ENCODE results near the gene PSMD3.

The PSMD3 gene

DNA sequence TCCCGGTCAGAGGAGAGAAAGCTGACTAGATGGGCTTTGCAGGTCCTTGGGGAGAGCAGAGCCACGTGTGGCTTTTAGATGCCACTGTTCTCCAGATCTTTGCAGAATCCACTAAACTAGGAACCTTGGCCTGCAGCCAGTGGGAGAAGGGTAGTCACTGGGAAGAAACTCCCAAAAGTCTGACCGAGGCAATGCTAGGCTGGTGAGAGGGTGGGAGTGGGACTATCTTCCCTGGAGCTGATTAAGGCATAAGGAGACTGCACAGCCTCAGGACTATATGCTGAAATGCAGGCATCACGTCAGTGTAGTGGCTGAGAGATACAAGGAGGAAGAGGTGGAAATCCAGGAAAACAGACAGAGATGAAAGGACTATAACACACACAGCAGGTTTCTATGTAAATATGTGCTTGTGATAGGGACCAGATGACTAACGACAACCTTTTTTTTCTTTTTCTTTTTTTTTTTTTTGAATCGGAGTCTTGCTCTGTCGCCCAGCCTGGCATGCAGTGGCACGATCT, 20.0 kb upstream of the PSMD3 start:
- no peak for DNase-seq (ENCODE audit: low spot score)

DNA sequence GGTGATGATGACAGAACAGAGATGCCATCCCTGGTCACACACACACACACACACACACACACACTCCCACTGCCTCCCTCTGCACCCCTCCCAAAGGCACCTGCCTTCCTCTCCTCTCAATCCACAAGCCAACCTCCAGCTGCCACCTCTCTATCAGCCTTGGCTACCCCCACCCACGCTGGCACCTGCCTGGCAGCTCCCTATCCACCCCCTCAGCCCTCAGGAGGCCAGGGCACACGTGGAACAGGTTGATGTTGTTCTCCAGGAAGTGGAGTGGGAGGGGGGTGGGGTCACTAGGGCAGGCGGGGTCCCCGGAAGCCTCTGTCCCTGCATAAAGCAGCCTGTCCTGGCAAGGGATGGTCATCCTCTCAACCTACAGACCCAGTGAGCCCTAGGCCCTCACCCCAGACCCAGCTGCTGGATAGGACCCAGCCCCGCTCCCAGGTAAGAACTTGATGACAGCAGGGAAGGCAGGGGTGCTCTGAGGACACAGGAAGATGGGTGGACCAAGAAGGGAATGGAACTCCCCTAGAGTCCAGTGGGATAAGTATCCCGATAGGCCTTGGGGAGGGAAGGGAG, 17.9 kb upstream of the PSMD3 start, which contains the start of gene GSDMA:
Gene GSDMA, plus strand, starts transcription at position 363 of the 579 bp plus-strand sequence. CDS start 2,684 bp downstream, outside the sequence.
- no peak for DNase-seq (ENCODE audit: low spot score)

DNA sequence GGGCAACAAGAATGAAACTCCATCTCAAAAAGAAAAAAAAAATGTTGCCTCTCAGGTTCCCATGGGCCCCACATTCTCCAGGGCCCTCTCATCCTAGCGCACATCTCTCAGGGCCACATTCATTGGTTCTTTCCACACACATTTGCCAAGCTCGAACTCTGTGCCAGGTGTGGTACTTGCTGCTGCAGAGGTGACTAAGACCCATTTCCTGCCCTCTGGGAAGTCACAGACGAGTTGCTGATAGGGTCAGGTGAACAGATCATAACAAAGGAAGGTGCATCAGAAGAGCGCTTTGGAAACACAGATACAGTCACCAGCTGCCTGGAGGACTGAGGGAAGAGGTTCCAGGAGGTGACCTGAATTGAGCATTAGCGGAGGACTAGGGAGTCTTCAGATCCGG, 16.8 kb upstream of the PSMD3 start:
- DNase-seq (ENCODE audit: low spot score) = no peak

DNA sequence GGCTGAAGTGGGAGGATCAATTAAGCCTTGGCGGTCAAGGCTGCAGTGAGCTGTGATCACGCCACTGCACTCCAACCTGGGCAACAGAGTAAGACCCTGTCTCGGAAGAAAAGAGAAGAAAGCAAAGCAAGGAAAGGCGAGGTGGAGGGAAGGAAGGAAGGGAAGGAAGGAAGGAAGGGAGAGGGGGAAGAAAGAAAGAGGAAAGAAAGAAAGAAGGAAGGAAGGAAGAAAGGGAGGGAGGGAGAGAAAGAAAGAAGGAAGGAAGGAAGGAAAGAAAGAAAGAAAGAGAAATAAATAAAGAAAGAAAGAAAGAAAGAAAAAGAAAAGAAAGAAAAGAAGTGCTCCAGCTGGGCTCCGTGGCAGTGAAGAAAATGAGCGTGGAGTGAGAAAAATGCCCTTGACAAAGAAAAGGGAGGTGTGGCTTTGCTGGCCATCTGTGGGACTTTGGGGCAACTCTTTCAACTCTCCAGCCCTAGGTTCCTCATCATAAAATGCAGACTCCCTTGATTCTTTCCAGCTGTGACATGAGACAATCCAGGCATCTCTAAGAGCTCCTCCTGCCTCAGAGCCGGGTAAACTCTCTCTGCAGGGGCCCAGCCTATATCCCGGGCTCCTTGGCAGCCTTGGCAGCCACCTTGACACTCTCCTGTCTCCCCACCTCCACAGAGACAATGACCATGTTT, 15.4 kb upstream of the PSMD3 start:
- no peak for DNase-seq (ENCODE audit: low spot score)

DNA sequence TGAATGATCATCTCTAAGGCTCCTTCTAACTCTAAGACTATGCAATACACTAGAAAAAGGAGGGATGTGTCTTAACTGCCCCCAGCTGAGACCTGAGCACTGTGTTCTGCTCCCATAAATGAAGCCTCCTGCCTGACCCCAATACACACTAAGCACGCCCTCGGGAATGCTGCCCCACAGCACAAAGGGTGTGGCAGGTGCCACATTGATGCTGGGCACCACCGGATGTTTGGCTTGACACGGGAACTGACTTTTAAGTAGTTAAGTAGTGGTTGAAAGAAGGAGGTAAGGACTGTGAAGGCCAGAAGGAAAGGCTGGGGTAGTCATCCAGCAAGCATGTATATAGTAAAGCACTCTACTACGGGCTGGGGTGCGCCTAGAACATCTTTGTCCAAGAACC, 13.8 kb upstream of the PSMD3 start:
- no peak for DNase-seq (ENCODE audit: low spot score)

DNA sequence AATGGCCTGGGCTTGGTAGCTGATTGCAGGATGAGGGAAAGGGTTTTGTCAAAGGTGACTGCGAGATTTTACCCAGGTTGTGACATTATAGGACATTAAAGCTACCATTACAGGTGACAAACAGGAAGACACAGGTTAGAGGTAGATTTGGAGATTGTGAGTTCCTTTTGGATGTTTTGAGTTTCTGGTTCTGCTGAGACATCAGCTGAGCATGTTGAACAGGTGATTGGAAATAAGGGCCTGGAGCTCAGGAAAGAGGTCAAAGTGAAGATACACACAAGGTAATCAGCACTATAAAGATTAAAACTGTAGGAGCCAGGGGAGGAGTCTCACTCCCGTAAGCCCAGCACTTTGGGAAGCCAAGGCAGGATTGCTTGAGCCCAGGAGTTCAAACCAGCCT, 11.8 kb upstream of the PSMD3 start:
- DNase-seq (ENCODE audit: low spot score) = no peak

DNA sequence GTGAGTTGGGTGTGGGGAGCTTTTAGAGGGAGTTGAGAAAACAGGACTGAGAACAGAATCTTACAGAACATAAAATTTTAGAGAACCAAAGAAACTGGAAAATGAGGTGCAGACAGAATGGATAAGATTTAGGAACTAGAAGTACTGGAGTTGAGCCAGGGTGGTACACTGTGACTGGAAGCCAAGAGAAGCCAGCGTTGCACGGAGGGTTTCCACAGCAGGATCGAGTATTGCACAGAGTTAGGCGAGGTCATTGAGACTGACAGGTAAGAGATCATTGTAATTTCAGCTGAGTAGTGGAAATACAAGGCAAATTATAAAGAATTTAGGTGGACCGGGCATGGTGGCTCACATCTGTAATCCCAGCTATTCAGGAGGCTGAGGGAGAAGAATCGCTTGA, 11.2 kb upstream of the PSMD3 start:
- DNase-seq (ENCODE audit: low spot score) = no peak

DNA sequence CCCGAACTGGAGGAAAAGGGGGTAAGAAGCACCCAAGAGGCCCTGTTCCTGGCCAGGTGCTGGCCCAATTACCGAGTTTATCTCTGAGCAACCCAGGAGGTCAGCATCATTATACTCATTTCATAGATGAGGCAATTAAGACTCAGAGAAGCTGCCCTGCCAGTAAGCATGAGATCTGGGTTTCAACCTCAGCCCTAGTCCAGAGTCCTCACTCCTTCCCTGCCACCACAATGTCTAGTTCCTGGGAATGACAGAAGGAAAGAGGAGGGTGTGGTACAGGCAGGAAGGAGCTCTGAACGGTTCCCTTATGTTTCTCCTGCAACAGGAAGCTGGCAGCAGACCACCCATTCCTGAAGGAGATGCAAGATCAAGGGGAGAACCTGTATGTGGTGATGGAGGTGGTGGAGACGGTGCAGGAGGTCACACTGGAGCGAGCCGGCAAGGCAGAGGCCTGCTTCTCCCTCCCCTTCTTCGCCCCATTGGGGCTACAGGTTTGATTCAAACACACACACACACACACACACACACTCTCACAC, 10.4 kb upstream of the PSMD3 start:
- DNase-seq (ENCODE audit: low spot score) = no peak

DNA sequence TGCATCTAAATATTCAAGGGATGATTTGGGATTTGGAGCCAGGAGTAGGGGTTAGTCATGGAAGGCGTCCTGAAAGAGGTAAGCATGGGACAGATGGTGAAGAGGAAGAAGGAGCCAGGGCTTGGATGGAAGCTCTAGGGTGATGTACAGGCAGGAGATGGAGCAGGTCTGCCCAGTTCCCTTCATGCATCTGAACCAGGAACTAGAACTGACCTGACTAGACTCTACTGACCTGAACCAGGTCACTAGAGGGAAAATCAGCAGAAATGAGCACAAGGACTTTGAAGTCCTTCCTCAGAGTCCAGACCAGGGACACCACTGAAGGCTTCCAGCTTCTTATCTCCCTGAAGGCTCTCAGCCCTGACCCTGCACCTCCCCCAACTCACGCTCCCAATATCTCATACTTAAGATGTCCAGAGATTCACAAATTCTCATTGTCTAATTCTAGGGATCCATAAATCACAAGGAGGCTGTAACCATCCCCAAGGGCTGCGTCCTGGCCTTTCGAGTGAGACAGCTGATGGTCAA, 9.5 kb upstream of the PSMD3 start:
- no peak for DNase-seq (ENCODE audit: low spot score)

DNA sequence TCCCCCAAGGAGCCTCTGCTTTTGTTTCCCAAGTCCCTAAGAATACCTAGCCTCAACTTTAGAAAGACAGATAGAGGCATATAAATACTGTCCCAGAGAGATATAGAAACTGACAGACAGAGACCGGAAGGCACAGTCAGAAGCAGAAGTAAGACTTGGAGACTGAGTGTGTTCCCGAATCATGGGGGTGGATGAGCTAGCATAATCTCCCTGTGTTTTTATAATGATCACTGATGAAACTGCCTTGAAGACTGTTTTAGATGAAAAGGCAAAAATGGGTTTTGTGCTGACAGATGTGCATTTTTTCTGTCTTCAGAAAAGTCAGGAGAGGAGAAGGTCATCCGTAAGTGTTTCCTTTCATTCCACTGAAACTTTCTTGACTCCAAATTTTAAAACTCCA, 8.3 kb upstream of the PSMD3 start:
- no peak for DNase-seq (ENCODE audit: low spot score)

DNA sequence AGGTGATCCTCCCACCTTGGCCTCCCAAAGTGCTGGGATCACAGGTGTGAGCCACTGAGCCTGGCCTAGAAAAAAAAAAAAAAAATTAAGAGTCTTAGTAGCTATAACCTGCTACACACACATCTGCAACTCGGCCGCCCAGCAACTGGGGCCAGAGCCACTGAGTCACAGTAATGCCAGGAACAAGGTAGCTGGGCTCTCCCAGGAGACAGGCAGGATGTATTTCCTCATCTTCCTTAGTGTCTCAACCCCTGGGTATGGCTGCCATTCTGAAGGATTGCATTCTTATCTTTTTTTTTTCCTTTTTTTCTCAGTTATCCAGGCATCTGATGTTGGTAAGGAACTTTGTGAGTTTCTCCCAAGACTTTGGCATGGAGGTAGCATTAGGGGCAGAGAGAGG, 7.1 kb upstream of the PSMD3 start:
- DNase-seq (ENCODE audit: low spot score) = no peak

DNA sequence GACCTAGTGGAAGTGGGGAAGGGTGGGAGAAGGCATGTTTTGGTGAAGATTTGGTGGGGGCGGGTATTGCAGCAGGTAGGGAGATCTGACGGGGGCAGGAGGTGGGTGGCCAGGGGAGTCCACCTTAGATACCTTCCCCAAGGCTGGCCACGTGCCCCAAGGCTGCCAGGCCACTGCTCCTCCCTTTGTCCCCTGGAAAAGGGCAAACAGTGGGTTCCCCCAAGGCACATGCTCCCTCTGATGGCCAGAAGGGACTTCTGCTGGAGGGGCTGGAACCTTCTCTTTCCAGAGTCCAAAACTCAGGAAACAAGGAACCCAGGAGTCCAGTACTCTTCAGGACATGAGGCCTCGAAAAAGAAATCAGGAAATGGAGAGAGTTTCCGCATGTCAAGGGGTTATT, 6.2 kb upstream of the PSMD3 start:
- DNase-seq (ENCODE audit: low spot score) = no peak

DNA sequence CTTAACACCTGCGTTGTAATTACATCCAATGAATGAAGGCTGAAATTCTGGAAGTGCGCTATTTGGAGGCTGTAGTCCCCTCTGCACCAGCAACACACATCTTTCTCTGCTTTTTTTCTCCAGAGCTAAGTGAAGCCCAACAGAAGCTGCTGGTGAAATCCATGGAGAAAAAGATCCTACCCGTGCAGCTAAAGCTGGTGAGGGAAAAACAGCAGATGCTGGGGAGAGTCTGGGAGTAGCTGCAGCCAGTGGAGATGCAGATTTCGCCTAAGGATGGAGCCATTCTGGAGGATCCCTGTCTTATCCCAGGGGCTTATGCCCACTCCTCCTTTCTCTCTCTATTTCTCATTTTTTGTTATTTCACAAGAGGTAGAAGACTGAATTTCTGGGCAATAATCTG, 4.8 kb upstream of the PSMD3 start:
- no peak for DNase-seq (ENCODE audit: low spot score)

DNA sequence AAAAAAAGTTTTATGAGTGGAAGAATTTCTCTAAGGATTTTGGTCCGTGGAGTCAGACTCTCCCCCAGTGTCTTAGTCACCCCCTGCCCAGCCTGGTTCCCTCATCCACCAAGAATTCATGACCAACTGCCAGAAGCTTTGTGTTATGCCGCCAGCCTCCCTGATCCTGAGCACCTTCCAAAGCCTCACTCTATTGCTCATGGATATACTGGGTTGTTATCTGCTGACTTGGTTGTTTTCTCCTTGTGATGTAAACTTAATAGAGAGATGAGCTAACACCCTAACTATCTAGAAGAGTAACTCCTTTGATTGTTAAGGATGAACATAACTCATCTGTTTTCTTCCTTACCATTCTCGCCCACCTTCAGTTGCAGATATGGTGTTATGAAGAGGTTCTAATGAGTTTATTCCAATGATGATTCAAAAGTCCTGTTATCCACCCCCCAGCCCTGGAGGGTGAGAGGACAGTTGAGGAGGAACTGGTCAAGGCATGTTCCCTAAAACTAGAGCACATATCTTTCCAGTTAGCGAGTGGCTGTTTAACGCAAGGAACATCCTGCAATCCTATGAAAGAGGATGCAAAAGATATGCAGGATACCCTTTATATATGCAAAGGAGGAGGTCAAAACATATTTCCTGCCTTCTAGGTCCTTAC, 1.5 kb upstream of the PSMD3 start:
- DNase-seq (ENCODE audit: low spot score) = no peak

DNA sequence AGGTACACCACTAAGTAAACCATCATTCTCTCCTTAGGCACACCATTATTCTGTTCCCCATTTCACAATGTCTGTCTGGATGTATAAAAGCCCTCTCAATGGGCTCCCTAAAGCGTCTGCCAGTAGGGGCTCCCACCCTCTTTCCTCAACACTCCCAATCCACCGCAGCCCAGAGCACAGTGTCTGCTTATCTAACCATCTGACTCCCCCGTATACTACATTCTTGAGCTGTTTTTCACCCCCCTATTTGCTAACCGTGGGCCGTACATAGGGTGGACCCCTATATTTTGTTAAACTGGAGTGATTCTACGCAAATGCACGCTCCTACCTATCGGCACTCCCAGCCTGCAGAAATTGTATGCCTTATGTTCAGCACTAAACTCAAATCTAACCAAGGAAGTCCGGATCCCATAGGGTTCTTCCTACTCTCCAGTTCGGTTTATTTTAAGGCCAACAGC, 685 bp upstream of the PSMD3 start:
- no peak for DNase-seq (ENCODE audit: low spot score)

DNA sequence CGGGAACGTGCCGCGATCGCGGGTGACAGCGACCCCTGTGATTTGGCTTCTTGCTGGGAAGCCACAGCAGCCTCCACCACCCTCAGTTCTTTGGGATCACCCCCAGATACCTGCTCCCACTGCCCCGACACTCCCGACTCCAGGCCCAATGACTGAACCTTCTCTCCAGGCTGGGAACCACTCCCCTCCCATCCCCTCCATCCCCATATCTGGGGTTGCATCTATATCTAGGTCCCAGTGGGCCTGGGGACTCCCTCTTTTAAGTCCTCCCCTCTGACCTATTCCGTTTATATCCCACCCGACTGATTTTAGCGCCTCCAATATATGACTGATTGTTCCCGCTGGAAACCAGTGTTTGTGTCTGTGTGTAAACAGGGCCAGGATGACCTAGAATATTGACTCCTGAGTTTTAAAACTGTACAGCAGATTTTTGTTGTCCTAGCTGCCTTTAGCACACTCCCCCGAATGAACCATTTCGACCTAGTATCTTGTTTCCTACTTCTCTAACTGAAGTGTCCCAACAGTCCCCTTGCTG, 667 bp downstream of the PSMD3 start:
- no peak for DNase-seq (ENCODE audit: low spot score)

DNA sequence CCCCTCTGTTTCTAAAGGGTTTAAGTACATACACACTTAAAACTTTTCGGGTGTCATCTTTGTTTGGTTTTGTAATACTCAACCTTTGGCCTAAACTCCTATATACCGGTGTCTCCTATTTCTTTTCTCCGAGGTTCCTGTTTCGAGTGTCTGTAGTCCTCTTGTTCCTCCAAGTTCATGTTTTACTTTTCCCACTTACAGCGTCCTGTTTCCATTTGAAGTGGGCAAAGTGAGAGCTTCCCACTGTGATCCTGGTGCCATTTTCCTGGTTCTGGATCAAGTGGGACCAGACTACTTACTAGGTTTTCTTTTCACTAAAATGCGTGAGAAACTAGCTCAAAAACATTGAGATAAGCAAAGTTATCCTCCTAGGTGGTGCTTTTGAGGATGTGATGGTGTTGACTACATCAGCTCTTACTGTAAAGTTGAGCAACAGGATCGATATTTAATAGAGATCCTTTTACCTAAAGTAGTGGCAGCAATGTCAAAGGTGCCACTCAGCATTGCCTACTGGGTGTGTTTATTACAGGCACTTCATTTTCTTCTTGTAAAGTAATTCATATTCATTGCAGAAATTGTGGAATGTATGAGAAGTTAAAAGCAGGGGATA, 1.3 kb downstream of the PSMD3 start:
- peak; percentile 14 for DNase-seq (ENCODE audit: low spot score)

DNA sequence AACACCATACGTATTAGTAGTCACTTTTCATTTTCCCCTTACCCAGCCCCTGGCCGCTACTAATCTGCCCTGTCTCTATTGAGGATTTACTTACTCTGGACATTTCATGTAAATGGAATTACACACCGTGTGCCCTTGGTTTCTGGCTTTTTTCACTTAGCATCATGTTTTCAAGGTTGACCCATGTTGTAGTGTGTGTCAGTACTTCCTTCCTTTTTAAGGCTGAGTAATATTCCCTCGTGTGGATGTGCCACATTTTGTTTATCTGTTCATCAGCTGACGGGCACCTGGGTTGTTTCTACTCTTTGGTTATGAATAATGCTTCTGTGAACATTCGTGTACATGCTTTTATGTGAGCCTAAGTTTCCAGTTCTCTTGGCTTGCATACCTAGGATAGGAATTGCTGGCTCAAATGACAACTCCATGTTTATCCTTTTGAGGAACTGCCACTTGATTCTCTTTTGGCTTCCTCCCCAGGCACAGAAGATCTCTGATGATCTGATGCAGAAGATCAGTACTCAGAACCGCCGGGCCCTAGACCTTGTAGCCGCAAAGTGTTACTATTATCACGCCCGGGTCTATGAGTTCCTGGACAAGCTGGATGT, 7.7 kb downstream of the PSMD3 start:
- no peak for DNase-seq (ENCODE audit: low spot score)

DNA sequence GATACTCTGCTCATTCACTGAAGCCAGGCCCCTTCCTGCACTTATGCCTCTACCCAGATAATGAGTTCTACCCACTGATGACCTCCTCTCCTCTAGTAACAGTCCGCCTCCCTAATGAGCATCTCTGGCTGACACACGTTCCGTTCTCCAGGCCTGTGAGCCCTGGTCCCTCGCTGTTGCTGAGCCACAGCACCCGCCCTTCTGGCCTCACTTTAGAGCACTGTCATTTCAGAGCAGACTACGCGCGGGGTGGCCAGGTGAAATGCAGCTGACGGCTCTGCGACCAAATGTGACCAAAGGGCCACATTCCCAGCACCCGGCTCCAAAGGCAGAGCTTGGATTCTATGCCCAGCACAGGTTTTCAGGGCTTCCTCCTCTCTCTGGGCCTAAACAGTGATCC, 13.8 kb downstream of the PSMD3 start:
- DNase-seq (ENCODE audit: low spot score) = no peak

DNA sequence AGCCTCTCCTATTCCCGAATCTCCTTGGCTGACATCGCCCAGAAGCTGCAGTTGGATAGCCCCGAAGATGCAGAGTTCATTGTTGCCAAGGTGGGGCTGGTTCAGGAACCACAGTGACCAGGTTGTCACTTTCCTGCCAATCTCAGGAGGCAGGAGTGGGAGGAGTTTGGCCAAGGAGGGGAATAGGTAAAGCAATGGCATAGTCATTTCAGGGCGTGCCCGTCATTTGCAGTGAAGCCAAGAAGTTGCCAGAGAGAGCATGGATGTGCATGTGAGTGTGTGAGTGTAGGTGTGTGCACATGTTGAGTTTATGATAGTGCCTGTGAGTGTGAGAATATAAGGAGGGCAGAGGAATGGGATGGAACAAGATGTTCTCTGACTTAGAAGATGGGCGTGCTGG, 14.8 kb downstream of the PSMD3 start:
- no peak for DNase-seq (ENCODE audit: low spot score)

DNA sequence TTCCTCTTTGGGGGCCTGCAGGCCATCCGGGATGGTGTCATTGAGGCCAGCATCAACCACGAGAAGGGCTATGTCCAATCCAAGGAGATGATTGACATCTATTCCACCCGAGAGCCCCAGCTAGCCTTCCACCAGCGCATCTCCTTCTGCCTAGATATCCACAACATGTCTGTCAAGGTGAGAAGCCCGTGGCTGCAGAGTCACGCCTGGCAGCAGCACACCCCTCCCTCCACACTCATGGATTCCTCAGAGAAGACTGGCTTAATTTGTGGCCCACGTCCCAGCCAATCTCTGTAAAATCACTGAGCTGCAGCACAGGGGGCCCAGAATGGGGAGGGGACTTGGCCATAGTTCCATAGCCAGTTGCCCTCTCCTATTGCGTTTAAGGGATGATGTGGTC, 15.6 kb downstream of the PSMD3 start:
- DNase-seq (ENCODE audit: low spot score) = no peak

DNA sequence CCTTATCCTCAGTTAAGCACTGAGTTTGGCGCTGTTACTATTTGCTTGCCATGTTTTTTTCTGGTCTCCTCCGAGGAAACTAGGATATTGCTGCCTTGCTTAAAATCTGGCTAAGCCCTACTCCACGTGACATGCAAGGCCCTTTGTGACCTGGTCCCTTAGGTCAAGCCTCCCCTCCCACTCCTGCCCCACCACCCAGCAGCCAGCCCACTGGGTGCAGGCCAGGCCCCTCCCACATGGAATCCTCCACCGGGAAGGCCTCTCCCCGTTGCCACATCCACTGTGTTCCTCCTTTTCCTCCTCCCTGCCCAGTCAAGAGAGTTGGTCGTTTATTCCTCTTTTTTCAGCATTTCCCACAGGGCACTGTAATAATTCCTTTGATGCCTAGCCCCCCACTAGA, 16.2 kb downstream of the PSMD3 start:
- DNase-seq (ENCODE audit: low spot score) = no peak

Data from hematopoietic multipotent progenitor cell treated with erythropoietin and hydrocortisone succinate and interleukin-3 and kit ligand, for 15 days (in vitro differentiated cells).